NCI-H2171 treated with DMSO at 0.1 percent for 48 hours (cell line): ENCODE results near the gene LSM4.
"Not testable (repeated sequence)": the region's sequence is repeated elsewhere in the genome, so short reads cannot be mapped to it uniquely, and the experiment has no call there.

Experiments used
- DNase-seq: peaks from one replicate; lab custom pipeline; 2025; lab: John Stamatoyannopoulos, UW

Gene LSM4

DNA sequence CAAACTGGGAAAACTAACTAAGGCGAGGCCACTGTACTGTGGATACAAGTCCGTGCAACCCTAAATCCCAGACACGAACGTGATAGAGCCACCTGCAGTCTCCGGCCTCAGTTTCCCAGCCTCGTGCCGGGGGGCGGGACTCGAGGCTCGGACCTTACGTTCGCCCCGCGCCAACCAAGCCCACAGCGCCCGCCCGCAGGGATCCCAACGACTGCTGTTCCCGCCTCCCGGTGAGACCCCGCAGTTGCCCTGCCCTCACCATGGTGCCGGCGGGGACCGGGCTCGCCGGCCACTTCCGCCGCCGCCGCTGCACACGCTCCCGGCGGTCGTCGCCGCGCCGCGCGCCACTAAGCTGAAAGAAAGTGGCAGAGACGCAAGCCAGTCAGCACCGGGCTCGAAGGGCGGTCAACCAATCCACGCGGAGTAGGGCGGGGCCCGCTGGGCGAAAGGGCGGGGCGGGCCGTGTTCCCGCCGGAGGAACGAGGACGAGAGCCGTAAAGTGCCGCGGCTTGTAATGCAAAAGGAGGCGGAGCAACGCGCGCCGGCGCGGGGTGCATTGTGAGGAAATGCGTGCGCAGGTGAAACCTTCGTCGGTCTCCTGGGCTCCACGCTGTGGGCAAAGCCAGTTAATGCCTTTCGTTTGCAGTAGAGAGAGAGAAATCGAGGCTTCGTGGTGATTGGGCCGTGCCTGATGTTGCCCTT lies at the start of gene LSM4:
Gene LSM4 (minus strand): TSS at position 318 of the 702 bp plus-strand sequence. CDS start 56 bp downstream, at position 262.
- DNase-seq: peak; percentile 98

DNA sequence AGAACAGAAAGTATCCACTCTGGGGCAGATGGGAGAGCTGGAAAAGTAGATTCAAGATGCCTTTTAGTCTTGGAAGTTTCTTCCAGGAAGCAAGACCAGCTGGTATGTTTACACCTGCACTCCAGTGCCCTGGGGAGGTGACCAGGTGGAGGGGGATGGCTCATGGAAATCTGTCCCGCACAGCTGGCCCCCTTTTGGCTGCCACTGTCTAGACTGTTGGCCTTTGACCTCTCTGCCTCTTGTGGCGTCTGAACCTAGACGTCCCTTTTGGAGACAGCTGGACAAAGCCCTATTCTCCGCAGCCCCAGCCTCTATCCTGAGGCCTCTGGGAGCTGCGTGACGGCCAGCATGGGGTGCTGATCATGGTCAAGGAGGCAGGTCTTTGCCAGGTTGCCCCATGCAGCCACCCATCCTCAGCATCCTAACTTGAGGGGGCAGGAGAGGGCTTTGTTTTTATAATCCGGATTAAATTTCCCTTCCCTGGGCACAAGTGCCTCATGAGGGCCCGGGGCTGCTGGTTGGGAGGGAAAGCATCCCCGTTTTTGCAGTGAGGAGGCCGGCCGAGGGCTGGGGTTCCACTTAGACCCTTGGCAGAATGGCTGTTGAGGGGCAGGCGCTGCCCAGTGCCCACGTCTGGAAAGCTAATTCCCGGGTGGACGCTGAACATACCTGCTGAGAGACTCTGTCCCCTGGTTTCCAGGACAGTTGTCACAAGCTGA lies 45.8 kb upstream of the LSM4 start:
- DNase-seq: no peak

DNA sequence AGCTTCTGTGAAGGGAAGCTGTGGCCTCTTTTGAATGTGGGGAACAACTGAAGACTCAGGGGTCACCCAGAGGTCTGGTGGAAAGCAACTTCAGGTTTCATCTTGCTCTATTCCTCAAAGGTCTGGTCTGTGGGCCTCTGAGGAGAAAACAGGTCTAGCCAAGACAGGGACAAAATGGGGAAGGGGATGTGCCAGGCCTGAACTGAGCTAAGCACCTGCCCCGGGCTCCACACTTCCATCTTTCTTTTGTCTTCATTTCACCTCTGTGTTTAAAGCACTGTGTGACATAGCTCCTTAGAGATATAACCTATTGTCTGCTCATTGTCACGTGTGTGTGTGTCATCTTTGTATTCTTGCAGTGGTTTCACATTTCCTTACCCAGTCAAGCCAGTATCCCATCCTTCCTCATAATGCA lies 43.2 kb upstream of the LSM4 start:
- no peak for DNase-seq

DNA sequence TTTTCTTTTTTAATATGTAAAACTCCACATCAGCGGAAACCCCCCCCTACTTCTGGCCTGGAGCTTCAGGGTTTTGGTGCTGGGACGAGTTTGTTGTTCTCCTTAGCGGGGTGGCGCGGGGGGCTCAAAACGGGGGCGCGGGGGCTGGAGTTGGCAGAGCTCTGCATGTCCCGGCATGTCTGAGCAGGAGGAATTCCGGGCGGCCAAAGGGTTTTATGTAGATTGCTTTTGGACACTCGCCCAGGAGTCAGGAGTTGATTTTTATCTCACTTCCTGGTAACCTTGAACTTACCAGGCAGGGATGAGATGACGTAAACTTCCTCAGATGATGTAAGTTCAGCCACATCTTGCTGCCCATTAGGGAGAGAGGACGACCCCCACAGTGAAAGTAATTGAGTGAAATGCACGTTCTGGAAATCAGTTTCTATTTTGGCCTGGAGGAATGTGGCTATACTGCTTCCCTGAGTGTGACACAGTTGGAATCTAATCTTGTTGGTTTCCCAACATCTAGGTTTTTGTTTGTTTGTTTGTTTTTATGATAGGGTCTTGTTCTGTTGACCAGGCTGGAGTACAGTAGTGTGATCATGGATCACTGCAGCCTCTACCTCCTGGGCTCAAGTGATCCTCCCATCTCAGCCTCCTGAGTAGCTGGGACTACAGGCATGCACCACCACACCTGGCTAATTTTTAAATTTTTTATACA lies 42.1 kb upstream of the LSM4 start:
- DNase-seq: peak; percentile 37

DNA sequence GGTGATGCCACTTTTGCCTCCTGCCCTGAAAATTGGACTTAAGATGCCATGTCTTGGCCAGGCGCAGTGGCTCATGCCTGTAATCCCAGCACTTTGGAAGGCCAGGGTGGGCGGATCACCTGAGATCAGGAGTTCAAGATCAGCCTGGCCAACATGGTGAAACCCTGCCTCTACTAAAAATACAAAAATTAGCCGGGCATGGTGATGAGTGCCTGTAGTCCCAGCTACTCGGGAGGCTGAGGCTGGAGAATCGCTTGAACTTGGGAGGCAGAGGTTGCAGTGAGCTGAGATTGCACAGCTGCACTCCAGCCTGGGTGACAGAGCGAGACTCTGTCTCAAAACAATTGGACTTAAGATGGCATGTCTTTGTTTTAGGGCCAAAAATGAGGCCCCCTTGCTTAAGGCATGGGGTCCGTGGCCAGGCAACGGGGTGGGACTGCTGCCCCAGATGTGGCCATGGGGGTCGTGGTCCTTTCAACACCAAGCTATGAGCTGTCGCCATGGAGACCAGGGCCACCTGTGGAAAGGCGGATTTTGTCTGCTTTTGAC lies 41.5 kb upstream of the LSM4 start:
- DNase-seq: not testable (repeated sequence)

DNA sequence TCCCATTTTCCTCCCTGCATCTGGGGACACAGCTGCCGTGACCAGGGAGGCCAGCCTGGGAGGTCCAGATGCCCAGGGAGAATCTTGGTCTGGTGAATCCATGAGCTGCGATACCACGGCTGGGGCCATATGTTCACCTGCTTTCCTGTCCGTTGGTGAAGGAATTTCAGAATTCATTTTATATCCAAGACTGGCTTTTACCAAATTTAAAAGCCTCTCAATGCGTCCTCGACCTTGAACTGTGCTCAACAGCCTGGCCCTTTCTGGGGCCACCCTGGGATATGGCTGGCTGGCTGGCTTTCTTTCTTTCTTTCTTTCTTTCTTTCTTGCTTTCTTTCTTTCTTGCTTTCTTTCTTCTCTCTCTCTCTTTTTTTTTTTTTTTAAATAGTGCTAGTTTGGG lies 40.9 kb upstream of the LSM4 start:
- no peak for DNase-seq

DNA sequence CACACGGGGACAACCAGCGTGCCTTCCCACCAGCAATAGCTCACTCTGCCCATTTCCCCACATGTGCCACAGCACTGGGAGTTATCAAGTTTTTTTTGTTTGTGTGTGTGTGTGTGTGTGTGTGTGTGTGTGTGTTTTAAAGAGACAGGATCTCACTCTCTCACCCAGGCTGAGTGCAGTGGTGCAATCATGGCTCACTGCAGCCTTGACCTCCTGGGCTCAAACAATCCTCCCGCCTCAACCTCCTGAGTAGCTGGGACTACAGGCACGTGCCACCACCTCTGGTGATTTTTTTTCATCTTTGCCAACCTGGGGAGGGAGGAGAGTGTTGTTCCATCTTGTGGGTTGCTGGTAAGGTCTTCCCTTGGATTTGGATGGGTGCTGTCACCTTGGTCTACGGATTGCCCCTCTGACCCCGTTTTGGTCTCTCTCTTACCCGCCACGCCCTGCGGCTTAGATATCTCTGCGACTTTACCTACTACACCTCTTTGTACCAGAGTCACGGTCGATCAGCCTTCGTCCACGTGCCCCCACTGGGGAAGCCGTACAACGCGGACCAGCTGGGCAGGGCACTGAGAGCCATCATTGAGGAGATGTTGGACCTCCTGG lies 40.2 kb upstream of the LSM4 start:
- no peak for DNase-seq

DNA sequence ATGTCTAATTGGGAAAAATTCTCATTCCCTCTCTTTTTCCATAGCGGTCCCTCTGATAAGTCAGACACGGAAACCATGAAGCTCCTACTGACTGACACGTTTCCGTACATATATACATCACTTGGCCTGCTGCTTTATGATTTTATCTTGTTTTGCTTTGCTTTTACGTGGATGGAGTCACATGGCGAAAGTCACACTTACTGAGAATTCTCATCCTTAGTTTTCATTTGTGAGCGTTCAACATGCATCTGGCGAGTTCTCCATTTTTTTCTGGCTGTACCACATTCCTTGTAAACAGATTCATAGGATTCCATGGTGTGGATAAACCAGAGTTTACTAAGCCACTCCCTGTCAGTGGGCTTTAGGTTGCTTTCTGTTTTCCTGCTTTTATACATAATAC lies 38.8 kb upstream of the LSM4 start:
- DNase-seq: no peak

DNA sequence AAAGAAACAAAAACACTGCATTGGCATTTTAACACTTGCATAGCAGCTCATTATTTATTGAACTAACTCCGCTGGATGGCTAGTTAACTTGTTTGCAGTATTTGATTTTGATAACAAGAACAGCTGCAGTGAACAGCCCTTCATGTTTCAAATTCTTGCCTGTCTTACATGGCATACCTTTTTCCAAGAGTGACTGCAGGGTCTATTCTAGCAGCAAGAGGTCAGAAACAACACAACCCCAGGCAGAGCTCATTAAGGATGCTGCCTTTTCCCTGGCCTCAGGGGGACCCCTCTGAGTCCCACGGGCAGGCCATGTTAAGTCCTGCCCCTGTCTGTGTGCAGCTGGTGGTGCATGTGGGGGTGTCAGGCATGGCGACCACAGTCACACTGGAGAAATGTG lies 34.2 kb upstream of the LSM4 start:
- no peak for DNase-seq

DNA sequence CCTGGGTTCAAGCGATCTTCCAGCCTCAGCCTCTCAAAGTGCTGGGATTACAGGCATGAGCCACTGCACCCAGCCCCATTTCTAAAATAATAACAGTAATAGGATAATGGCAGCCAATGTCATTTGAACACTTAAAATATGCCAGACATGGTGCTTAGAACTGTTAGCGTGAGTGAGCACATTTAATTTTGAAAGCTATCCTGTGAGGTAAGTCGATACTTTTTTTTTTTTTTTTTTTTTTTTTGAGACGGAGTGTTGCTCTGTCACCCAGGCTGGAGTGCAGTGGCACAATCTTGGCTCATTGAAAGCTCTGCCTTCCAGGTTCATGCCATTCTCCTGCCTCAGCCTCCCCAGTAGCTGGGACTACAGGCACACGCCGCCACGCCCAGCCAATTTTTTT lies 31.9 kb upstream of the LSM4 start:
- DNase-seq: peak; percentile 70

DNA sequence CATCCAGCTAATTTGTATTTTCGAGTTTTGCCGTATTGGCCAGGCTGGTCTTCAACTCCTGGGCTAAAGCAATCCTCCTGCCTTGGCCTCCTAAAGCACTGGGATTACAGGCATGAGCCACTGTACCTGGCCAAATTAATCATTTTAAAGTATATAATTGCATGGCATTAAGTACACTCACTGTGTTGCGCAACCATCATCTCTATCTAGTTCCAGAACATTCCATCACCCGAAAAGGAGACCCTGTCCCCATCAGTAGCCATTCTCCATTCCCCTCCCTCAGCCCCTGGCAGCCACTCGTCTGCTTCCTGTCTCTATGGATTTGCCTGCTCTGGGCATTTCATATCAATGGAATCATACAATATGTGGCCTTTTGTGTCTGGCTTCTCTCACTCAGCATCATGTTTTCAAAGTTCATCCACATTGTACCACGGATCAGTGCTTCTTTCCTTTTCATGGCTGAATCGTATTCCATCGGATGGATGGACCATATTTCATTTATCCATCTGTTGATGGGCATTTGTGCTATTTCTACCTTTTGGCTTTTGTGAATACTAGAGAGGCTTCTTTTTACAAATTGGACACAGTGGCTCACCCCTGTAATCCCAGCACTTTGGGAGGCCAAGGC lies 30.6 kb upstream of the LSM4 start:
- DNase-seq: no peak

DNA sequence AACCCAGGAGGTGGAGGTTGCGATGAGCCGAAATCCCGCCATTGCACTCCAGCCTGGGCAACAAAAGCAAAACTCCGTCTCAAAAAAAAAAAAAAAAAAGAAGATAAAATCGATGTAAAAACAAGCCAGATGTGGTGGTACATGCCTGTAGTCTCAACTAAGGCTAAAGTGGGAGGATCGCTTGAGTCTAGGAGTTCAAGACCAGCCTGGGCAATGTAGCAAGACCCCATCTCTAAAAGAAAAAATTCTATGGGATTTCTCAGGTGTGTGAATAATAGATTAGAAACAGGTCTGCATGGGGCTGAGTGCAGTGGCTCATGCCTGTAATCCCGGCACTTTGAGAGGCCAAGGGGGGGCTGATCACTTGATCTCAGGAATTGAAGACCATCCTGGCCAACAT lies 28.7 kb upstream of the LSM4 start:
- DNase-seq: no peak

DNA sequence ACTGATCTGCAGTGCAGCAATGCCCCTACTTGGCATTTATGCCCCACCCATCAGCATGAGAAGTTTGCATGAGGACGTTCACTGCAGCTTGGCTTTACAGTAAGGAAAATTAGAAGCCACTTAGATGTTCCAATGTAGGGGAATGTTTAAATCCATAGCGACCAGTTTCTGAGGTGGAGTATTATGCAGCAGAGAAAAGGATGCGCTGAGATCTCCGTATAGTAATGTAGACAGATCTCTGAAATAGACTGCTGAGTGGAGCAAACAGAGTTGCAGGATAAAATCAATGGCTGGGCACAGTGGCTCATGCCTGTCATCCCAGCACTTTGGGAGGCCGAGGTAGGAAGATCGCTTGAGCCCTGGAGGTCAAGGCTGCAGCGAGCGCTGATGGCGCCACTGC lies 27.6 kb upstream of the LSM4 start:
- no peak for DNase-seq

DNA sequence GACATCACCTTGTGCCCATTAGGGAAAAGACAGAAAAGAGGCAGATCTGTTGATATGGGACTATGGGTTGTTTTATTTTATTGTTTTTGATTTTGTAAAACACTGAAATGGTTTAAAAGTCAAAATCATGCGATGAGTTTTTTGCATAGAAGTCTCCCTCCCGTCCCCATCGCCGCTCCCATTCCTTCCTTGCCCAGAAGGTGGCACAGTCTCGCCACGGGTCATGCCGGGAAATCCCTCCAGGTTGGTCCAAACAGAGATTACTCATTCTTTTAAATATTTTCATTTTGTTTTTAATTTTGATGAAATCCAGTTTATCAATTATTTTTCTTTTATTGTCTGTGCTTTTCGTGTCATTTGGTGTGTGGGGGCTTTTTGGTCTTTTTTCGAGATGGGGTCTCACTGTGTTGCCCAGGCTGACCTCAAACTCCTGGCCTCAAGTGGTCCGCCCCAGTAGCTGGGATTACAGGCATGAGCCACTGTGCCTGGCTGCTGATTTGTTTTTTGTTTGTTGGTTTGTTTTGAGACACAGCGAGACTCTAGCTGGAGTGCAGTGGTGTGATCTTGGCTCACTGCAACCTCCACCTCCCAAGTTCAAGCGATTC lies 26.8 kb upstream of the LSM4 start:
- peak; percentile 19 for DNase-seq

DNA sequence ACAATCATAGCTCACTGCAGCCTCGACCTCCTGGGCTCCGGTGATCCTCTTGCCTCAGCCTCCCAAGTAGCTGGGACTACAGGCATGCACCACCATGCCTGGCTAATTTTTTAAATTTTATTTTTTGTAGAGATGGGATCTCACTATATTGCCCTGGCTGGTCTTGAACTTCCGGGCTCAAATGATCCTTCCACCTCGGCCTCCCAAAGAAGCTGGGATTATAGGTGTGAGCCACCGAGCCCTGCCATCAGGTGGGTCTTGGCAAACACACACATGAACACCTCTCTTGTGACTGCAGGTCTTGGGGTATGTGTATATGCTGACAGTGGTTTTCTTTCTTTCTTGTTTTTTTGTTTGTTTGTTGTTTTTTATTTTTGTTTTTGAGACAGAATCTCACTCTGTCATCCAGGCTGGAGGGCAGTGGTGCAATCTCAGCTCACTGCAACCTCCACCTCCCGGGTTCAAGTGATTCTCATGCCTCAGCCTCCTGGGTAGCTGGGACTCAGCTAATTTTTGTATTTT lies 26.0 kb upstream of the LSM4 start:
- DNase-seq: not testable (repeated sequence)

DNA sequence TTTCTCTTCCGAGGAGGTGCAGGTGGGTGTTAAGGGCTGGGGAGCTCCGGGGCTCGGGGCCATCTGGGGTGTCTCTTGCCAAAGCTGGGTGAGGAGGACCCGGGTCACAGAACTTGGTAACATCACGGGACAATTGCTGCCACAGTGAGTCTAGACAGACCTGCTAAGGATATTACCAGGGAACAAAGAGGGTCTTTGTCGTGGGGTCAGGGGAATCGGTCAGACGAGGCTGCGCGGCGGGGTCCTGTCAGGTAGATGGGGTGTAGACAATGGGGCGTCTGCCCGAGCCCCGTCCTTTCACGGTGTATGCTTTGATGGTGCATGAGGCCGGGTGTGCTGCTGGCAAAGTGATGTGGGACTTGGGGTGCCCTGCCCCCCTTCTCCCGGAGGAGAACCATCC lies 25.3 kb upstream of the LSM4 start:
- no peak for DNase-seq

DNA sequence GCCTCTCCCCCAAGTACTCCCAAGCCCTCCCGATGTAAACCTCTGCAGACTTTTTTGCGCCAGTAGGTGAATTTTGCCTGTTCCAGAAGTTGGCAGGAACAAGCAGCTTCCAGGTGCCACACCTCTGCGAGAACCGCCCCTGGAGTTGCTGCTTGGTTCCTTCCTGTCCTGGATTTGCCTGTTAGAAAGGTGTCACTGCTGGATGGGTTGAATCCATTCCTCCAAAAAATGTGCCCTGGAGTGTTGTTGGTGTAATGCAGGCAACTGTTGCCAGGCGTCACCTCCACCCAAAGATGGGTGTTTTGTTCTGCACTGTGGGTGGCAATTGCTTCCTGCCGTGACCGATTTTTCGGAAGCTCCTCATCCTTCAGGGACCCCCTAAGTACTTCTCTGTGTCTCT lies 23.2 kb upstream of the LSM4 start:
- no peak for DNase-seq

DNA sequence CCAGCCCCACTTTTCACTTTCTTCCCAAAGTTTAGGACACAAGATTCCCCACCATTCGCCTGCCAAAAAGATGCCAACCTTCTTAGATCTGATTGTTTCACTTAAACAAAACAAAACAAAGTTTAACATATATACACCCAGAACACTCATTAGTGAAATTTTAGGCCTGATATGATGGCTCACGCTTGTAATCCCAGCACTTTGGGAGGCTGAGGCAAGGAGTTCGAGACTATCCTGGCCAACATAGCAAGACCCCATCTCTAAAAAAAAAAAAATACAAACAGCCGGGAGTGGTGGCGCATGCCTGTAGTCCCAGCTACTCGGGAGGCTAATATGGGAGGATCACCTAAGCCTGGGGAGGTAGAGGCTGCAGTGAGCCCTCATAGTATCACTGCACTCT lies 22.4 kb upstream of the LSM4 start:
- DNase-seq: no peak

DNA sequence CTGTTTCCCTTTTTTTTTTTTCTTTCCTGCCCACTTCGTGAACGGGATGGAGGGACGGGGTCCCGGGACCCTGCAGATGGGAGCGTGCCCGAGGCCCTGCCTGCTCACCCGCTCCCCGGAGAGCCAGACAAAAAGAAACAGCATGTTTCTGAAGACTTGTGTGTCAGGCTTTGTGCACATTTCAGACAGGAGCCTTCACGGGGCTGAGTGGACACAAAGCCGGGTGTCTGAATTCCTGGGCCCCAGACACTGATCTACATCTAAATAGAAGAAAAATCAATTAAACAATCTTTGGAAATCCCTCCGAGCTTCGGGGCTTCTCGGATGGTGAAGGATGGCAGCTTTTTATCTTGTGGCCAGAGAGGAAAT lies 21.7 kb upstream of the LSM4 start:
- no peak for DNase-seq

DNA sequence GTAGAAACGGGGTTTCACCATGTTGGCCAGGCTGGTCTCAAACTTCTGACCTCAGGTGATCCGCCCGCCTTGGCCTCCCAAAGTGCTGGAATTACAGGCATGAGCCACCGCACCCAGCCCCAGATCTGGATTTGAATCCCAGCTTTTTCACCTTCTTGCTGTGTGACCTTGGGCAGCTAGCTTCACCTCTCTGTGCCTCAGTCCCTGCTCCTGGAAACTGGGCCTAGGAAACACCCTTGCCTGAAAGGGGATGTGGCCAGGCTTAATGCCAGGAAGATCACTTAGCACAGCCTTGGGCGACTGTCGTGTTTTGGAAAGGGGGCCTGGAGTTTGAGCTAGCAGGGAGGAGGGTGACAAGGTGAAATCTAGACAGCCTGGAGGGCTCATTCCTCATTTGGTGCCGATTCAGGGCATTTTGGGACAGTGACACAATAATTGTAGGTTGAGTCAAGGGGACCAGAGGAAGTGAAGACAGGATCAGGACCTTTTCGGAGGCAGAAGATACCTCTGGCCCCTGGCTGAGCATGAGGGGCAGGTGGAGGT lies 19.3 kb upstream of the LSM4 start:
- DNase-seq: no peak
